CD4-positive, alpha-beta T cell (primary cell): ENCODE data around the gene SCGB1D2. TPM values are rescaled to one million over a fixed set of nuclear protein-coding genes. Genes with fewer than 3 reads are reported as not detected.

ENCODE experiments used
- ATAC-seq: fragments of 200-7000 bp; cut with Tn5 transposase; one replicate; pipeline ENCODE4 v1.10.0; 2022; ENCODE audit warnings: mild to moderate bottlenecking; ENCODE audit not compliant: poor library complexity
- CTCF ChIA-PET: fragments of 350-600 bp; sonication (Branson Sonifier 250); formaldehyde crosslinking; loops from one replicate; lab custom pipeline; 2021; ENCODE audit warnings: antibody characterized with exemption, inconsistent platforms; lab: Charles Lee
- POLR2A ChIA-PET: fragments of 350-600 bp; sonication (Branson Sonifier 250); formaldehyde crosslinking; loops from one replicate; lab custom pipeline; 2021; ENCODE audit warnings: antibody characterized with exemption, inconsistent platforms; lab: Charles Lee
- DNase-seq, 14 experiments: peaks; one replicate each; pipeline ENCODE4 v3.0.0-alpha.2; 2013 to 2020; ENCODE audit warnings: mixed read lengths in 2 of 14
- H3K27ac ChIP-seq, 2 donors: one replicate each; pipeline versions ENCODE4 v1.5.1 to v1.7.0; 2013; ENCODE audit warnings: low read length in 2 of 2, low read depth in 1 of 2, mild to moderate bottlenecking in 1 of 2
- H3K27me3 ChIP-seq, 2 experiments: 1 replicate in 1 of 2; 2 replicates in 1 of 2; pipeline versions ENCODE4 v1.6.1 to v1.7.0; 2013; ENCODE audit warnings: low read length in 2 of 2, control low read depth in 1 of 2, mild to moderate bottlenecking in 1 of 2, moderate library complexity in 1 of 2; ENCODE audit not compliant: insufficient read depth in 2 of 2, control insufficient read depth in 1 of 2
- H3K36me3 ChIP-seq: one replicate; pipeline ENCODE4 v1.6.1; 2013; ENCODE audit warnings: low read length, control low read depth; ENCODE audit not compliant: insufficient read depth
- H3K4me1 ChIP-seq: one replicate; pipeline ENCODE4 v1.6.1; 2013; ENCODE audit warnings: low read length, control low read depth; ENCODE audit not compliant: insufficient read depth
- H3K4me3 ChIP-seq: one replicate; pipeline ENCODE4 v1.5.1; 2013; ENCODE audit warnings: mild to moderate bottlenecking, low read length, moderate library complexity
- H3K9me3 ChIP-seq, 2 experiments: 1 replicate in 1 of 2; 2 replicates in 1 of 2; pipeline versions ENCODE4 v1.6.1 to v1.7.0; 2013; ENCODE audit warnings: low read length in 2 of 2, mild to moderate bottlenecking in 2 of 2, control low read depth in 1 of 2, moderate library complexity in 1 of 2; ENCODE audit not compliant: control insufficient read depth in 1 of 2, insufficient read depth in 1 of 2
- H3K27ac Mint-ChIP-seq: one replicate; pipeline ENCODE4 v1.8.0; 2020; ENCODE audit warnings: mixed read lengths
- H3K27me3 Mint-ChIP-seq: one replicate; pipeline ENCODE4 v1.8.0; 2021; ENCODE audit warnings: mixed read lengths
- H3K36me3 Mint-ChIP-seq: one replicate; pipeline ENCODE4 v1.8.0; 2021; ENCODE audit warnings: low read depth, mixed read lengths
- H3K4me1 Mint-ChIP-seq: one replicate; pipeline ENCODE4 v1.8.0; 2021; ENCODE audit warnings: low read depth, mixed read lengths
- H3K4me3 Mint-ChIP-seq: one replicate; pipeline ENCODE4 v1.8.0; 2020; ENCODE audit warnings: mild to moderate bottlenecking, mixed read lengths
- H3K9me3 Mint-ChIP-seq: one replicate; pipeline ENCODE4 v1.8.0; 2020; ENCODE audit warnings: mixed read lengths
- CTCF ChIP-seq: fragments of 200-600 bp; IDR thresholded peaks from one replicate; pipeline ENCODE4 v1.8.0; 2022; ENCODE audit warnings: antibody characterized with exemption, mild to moderate bottlenecking
- intact Hi-C, 2 experiments: fragments of 100-400 bp; cut with DNase I in 1 of 2; cut with micrococcal nuclease in 1 of 2; formaldehyde crosslinking; loops; one replicate each; pipeline versions ENCODE4 v1.15.1 to v1.9.0; 2023 to 2025; cut with DNase I, micrococcal nuclease
- total RNA-seq, 174 experiments: library from RNA in 2 of 174; stranded (reverse) in 2 of 174; gene quantifications; one replicate each; pipeline ENCODE4 v1.2.3 and lab custom pipeline; 2021 to 2026

SCGB1D2 gene
- total RNA-seq, 2 experiments from 2014 or later: not detected

- Histone ChIP-seq H3K27ac (no peak overlapping the region), H3K4me3 (no peak overlapping the region), H3K36me3 (no peaks in the 10 kb centered on the region), H3K27me3 (no peaks in the 10 kb centered on the region), H3K4me1 (no peaks in the 10 kb centered on the region), H3K9me3 (no peaks in the 10 kb centered on the region)
- H3K4me1 Mint-ChIP-seq: no peaks in the 10 kb centered on the region
- peaks cover 48% of the 10 kb centered on the region for H3K27me3 Mint-ChIP-seq
- intact Hi-C loops: no loop called here
- H3K4me3 Mint-ChIP-seq: no peak overlapping the region
- H3K27ac Mint-ChIP-seq: no peak overlapping the region
- DNase-seq: no peak
- CTCF ChIA-PET: no interaction called here
- no peaks in the 10 kb centered on the region for H3K9me3 Mint-ChIP-seq
- no peak for ATAC-seq
- TF ChIP-seq CTCF: no peak
- POLR2A ChIA-PET: no interaction called here
- H3K36me3 Mint-ChIP-seq: no peaks in the 10 kb centered on the region
Observed at GRCh38 chr11:62267050-62267449, 25.0 kb downstream of the SCGB1D2 start.

DNA sequence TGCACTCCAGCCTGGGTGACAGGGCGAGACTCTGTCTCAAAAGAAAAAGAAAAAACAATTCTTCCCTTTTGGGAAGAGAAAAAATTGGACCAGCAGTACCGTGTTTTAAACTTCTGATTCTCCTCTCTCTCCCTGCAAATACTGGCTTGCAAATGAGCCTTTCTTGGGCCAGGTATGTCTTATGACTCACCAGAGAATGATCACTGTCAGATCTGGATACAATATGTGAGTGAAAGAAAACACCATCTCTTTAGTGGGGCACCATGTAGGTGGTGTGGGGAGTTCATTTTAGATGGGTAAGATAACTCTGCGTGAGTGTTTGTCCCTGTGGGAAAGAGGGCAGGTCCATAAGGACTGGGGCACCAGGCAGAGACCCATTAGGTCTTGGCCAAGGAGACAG, 25.5 kb downstream of the SCGB1D2 start:
- ATAC-seq (no peak), DNase-seq (no peak)
- POLR2A ChIA-PET: no interaction called here
- Histone ChIP-seq H3K4me1 (no peaks in the 10 kb centered on the region), H3K36me3 (no peaks in the 10 kb centered on the region), H3K4me3 (no peak overlapping the region), H3K27me3 (no peaks in the 10 kb centered on the region), H3K27ac (no peak overlapping the region), H3K9me3 (no peaks in the 10 kb centered on the region)
- no peaks in the 10 kb centered on the region for H3K9me3 Mint-ChIP-seq
- peaks cover 48% of the 10 kb centered on the region for H3K27me3 Mint-ChIP-seq
- H3K4me1 Mint-ChIP-seq: no peaks in the 10 kb centered on the region
- H3K4me3 Mint-ChIP-seq: no peak overlapping the region
- H3K27ac Mint-ChIP-seq: no peak overlapping the region
- H3K36me3 Mint-ChIP-seq: no peaks in the 10 kb centered on the region
- CTCF ChIA-PET: no interaction called here
- intact Hi-C loops: no loop called here
- no peak for TF ChIP-seq CTCF

- intact Hi-C loops: no loop called here
- Histone ChIP-seq H3K4me3 (no peak within 1 kb of the TSS), H3K27ac (no peak within 1 kb of the TSS), H3K4me1 (no peaks in the 10 kb centered on the region), H3K36me3 (no peaks in the 10 kb centered on the region), H3K27me3 (no peaks in the 10 kb centered on the region), H3K9me3 (no peaks in the 10 kb centered on the region)
- TF ChIP-seq CTCF: no peak
- Mint-ChIP-seq H3K9me3 (no peaks in the 10 kb centered on the region), H3K27me3 (peaks cover 31% of the 10 kb centered on the region), H3K4me3 (no peak within 1 kb of the TSS), H3K36me3 (no peaks in the 10 kb centered on the region), H3K4me1 (no peaks in the 10 kb centered on the region), H3K27ac (no peak within 1 kb of the TSS)
- ATAC-seq: no peak
- CTCF ChIA-PET: no interaction called here
- no peak for DNase-seq
- POLR2A ChIA-PET: no interaction called here
Observed at GRCh38 chr11:62269654-62270278, 27.7 kb downstream of the SCGB1D2 start, which contains the start of gene SCGB2A2. TSS of gene SCGB2A2 (plus strand) at chr11:62270158. CDS start at chr11:62270217, 59 bp downstream.
